ENCODE measurements around the gene PRR23B.

The PRR23B gene

GRCh38 chr3:138972941-138973340 is 47.8 kb downstream of the PRR23B start:
- ATAC-seq = no peak

GRCh38 chr3:138971766-138972320 is 48.9 kb downstream of the PRR23B start:
- no peak for ATAC-seq

Measured in activated CD4-positive, CD25-positive, alpha-beta regulatory T cell treated with anti-CD3 and anti-CD28 coated beads, Interleukin-2, amount 50 U/mL, for 24 hours (primary cell).